COR-L47 (cell line): ENCODE results near the gene COQ5.
A peak's percentile ranks its signal among the peaks of the same experiment; 100 is the strongest.

Experiments
- DNase-seq: peaks from one replicate; lab custom pipeline; 2025; lab: John Stamatoyannopoulos, UW

Gene COQ5

GRCh38 chr12:120483621-120484020 lies 45.3 kb downstream of the COQ5 start:
- no peak for DNase-seq

GRCh38 chr12:120481022-120481767 lies 47.8 kb downstream of the COQ5 start:
- no peak for DNase-seq

GRCh38 chr12:120480211-120480610 lies 48.7 kb downstream of the COQ5 start:
- no peak for DNase-seq

GRCh38 chr12:120479458-120479857 lies 49.5 kb downstream of the COQ5 start:
- DNase-seq, result no peak

GRCh38 chr12:120475643-120476042 lies 53.3 kb downstream of the COQ5 start:
- DNase-seq, result no peak

- no peak for DNase-seq
Measured at GRCh38 chr12:120474616-120474960, 54.4 kb downstream of the COQ5 start.

GRCh38 chr12:120473807-120474615 lies 54.9 kb downstream of the COQ5 start:
- DNase-seq, result no peak

GRCh38 chr12:120472521-120472920 lies 56.4 kb downstream of the COQ5 start:
- DNase-seq, result no peak

- no peak for DNase-seq
Measured at GRCh38 chr12:120470150-120470784, 58.7 kb downstream of the COQ5 start.

GRCh38 chr12:120469450-120470149 lies 59.4 kb downstream of the COQ5 start, which contains the start of gene SRSF9:
Gene SRSF9, minus strand, starts transcription at chr12:120469748. Its CDS starts 139 bp downstream, at chr12:120469609.
- DNase-seq, result peak; percentile 96

- peak; percentile 45 for DNase-seq
Measured at GRCh38 chr12:120468821-120469449, 60.0 kb downstream of the COQ5 start.

- DNase-seq, result peak; percentile 5
Measured at GRCh38 chr12:120468325-120468820, 60.6 kb downstream of the COQ5 start.

- no peak for DNase-seq
Measured at GRCh38 chr12:120467439-120467838, 61.5 kb downstream of the COQ5 start.

GRCh38 chr12:120466560-120467315 lies 62.2 kb downstream of the COQ5 start:
- peak; percentile 30 for DNase-seq

- no peak for DNase-seq
Measured at GRCh38 chr12:120465756-120466155, 63.2 kb downstream of the COQ5 start.

- DNase-seq, result no peak
Measured at GRCh38 chr12:120463712-120464111, 65.2 kb downstream of the COQ5 start.

GRCh38 chr12:120462099-120462640 lies 66.8 kb downstream of the COQ5 start:
- DNase-seq, result no peak

GRCh38 chr12:120460157-120460556 lies 68.8 kb downstream of the COQ5 start:
- DNase-seq, result no peak

- DNase-seq, result no peak
Measured at GRCh38 chr12:120457133-120457532, 71.8 kb downstream of the COQ5 start.

GRCh38 chr12:120455302-120455701 lies 73.7 kb downstream of the COQ5 start:
- DNase-seq, result no peak
